CD4-positive, alpha-beta T cell treated with Interleukin-17A for 1 hour (primary cell): ENCODE results near the gene CADPS.

Source experiments
- DNase-seq: peaks from one replicate; pipeline ENCODE4 v3.0.0-alpha.2; 2020

Gene CADPS

GRCh38 chr3:62368705-62369475 is 506.3 kb downstream of the CADPS start:
- DNase-seq, result no peak

- DNase-seq, result no peak
Measured at GRCh38 chr3:62368290-62368704, 506.9 kb downstream of the CADPS start.

- no peak for DNase-seq
Measured at GRCh38 chr3:62367763-62368195, 507.4 kb downstream of the CADPS start.

GRCh38 chr3:62366126-62366484 is 509.1 kb downstream of the CADPS start:
- DNase-seq, result no peak

GRCh38 chr3:62365391-62366125 is 509.7 kb downstream of the CADPS start:
- no peak for DNase-seq

GRCh38 chr3:62364191-62364590 is 511.0 kb downstream of the CADPS start:
- DNase-seq, result no peak

GRCh38 chr3:62363275-62363674 is 511.9 kb downstream of the CADPS start:
- no peak for DNase-seq

- DNase-seq, result no peak
Measured at GRCh38 chr3:62361824-62362223, 513.4 kb downstream of the CADPS start.

- no peak for DNase-seq
Measured at GRCh38 chr3:62361261-62361660, 514.0 kb downstream of the CADPS start.

GRCh38 chr3:62359531-62359930 is 515.7 kb downstream of the CADPS start:
- no peak for DNase-seq

GRCh38 chr3:62356356-62356755 is 518.9 kb downstream of the CADPS start:
- DNase-seq, result no peak

GRCh38 chr3:62355703-62356102 is 519.5 kb downstream of the CADPS start:
- no peak for DNase-seq
